ENCODE results near the gene JAZF1.

The JAZF1 gene

DNA sequence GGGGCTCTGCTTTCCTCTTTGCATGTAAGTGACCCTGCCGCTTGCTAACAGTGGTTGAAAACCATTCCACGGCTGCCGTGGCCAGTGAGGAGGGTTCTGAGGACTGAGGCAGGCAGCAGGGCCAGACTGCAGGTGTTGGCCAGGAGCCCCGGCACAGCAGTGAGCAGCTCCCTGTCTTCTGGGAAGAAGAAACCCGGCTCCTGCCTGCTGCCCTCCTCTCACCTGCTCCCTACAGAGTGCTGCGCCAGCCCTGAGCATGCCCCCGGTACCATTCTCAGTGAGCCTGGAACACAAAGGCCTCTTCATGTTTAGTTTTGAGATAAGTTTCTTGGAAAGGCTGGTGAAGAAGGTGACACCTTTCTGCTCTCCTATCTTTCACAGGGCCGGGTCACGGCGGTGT is 240.7 kb downstream of the JAZF1 start:
- TF ChIP-seq FOXP2 (optimal IDR thresholded peaks at IDR 0.05; ENCODE audit: borderline replicate concordance, extremely low read depth, extremely low read length, insufficient read depth) (no peak), POLR2AphosphoS5 (IDR thresholded peaks at IDR 0.05; ENCODE audit: low read depth, low read length) (no peak), TAF1 (IDR thresholded peaks at IDR 0.05; ENCODE audit: borderline replicate concordance, insufficient read depth, low read length) (no peak), REST (IDR thresholded peaks at IDR 0.05; ENCODE audit: insufficient read depth in 1 of 2, low read depth in 2 of 2, low read length in 2 of 2) (no peak), SIN3A (IDR thresholded peaks at IDR 0.05; ENCODE audit: borderline replicate concordance, insufficient read depth, low read length) (no peak)

- TF ChIP-seq POLR2AphosphoS5 (IDR thresholded peaks at IDR 0.05; ENCODE audit: low read depth, low read length) (no peak), FOXP2 (optimal IDR thresholded peaks at IDR 0.05; ENCODE audit: borderline replicate concordance, extremely low read depth, extremely low read length, insufficient read depth) (no peak), TAF1 (IDR thresholded peaks at IDR 0.05; ENCODE audit: borderline replicate concordance, insufficient read depth, low read length) (no peak), REST (IDR thresholded peaks at IDR 0.05; ENCODE audit: insufficient read depth in 1 of 2, low read depth in 2 of 2, low read length in 2 of 2) (no peak), SIN3A (IDR thresholded peaks at IDR 0.05; ENCODE audit: borderline replicate concordance, insufficient read depth, low read length) (no peak)
Observed at GRCh38 chr7:27936768-27937102, 243.9 kb downstream of the JAZF1 start.

GRCh38 chr7:27936047-27936767 is 244.4 kb downstream of the JAZF1 start:
- TF ChIP-seq REST (IDR thresholded peaks at IDR 0.05; ENCODE audit: insufficient read depth in 1 of 2, low read depth in 2 of 2, low read length in 2 of 2) (no peak), SIN3A (IDR thresholded peaks at IDR 0.05; ENCODE audit: borderline replicate concordance, insufficient read depth, low read length) (no peak), TAF1 (IDR thresholded peaks at IDR 0.05; ENCODE audit: borderline replicate concordance, insufficient read depth, low read length) (no peak), FOXP2 (optimal IDR thresholded peaks at IDR 0.05; ENCODE audit: borderline replicate concordance, extremely low read depth, extremely low read length, insufficient read depth) (no peak), POLR2AphosphoS5 (IDR thresholded peaks at IDR 0.05; ENCODE audit: low read depth, low read length) (no peak)

DNA sequence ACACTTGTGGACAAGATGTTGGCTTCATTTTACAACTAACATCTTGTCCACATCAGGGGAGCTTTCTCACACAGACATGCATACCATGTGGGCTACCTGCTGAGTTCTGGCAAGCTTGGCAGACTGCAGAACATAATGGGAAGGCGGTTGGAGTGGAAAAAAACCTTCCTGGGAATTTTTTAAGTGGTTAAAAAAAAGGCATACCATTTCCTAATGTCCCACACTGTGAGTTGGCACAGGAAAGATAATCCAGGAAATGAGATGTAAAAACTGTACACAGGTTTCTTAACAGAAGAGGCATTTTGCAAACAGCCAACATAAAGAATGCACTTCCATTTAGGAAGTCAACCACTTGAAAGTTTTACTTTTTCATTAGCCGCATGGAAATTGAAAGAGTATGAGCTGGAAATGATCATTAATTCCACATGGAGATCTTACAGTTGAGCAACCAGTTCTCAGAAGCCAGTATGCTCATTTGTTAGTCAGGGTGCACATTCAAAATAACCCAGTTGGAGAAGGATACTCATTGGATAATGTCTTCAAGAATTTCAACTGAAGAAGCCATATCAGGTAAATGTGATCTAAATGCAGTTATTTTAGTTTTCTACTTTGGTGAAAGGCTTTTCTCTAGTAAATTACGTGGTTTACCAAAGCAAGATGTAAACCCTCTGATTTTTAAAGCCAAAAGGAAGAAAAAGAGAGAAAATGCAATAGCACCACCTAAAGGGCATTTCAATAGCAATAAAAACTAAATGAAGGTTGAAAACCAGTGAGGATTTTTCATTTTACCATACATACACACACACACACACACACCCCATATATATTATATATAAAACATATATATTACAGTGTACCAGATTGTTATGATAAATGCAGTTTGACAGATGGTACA is 246.7 kb downstream of the JAZF1 start:
- no peak for TF ChIP-seq REST (IDR thresholded peaks at IDR 0.05; ENCODE audit: insufficient read depth in 1 of 2, low read depth in 2 of 2, low read length in 2 of 2)
- no peak for TF ChIP-seq TAF1 (IDR thresholded peaks at IDR 0.05; ENCODE audit: borderline replicate concordance, insufficient read depth, low read length)
- TF ChIP-seq SIN3A (IDR thresholded peaks at IDR 0.05; ENCODE audit: borderline replicate concordance, insufficient read depth, low read length), result no peak
- no peak for TF ChIP-seq POLR2AphosphoS5 (IDR thresholded peaks at IDR 0.05; ENCODE audit: low read depth, low read length)
- TF ChIP-seq FOXP2 (optimal IDR thresholded peaks at IDR 0.05; ENCODE audit: borderline replicate concordance, extremely low read depth, extremely low read length, insufficient read depth), result no peak
